Mammary epithelial cell (primary cell): ENCODE measurements around the gene OR8A1.
"Not testable (repeated sequence)": the region's sequence is repeated elsewhere in the genome, so short reads cannot be mapped to it uniquely, and the experiment has no call there.

ENCODE experiments used
- CTCF ChIP-seq, 2 donors: IDR thresholded peaks in 1 of 2; conservative IDR thresholded peaks in 1 of 2; 2 replicates each; pipeline ENCODE4 v1.5.1; 2011 to 2012; ENCODE audit warnings: inconsistent platforms in 2 of 2, low read length in 2 of 2, mild to moderate bottlenecking in 2 of 2, control low read depth in 1 of 2, low read depth in 1 of 2; ENCODE audit not compliant: insufficient read depth in 1 of 2; ENCODE audit errors: extremely low read depth in 1 of 2
- EZH2 ChIP-seq: IDR thresholded peaks from 2 replicates; pipeline ENCODE4 v1.6.1; 2012; ENCODE audit warnings: low read length, inconsistent platforms, borderline replicate concordance

GRCh38 chr11:124602723-124603122 lies 32.9 kb downstream of the OR8A1 start:
- TF ChIP-seq CTCF (conservative IDR thresholded peaks at IDR 0.05 in 1 of 2, IDR thresholded peaks at IDR 0.05 in 1 of 2; ENCODE audit: extremely low read depth in 1 of 2, insufficient read depth in 1 of 2, low read depth in 1 of 2, low read length in 2 of 2); EZH2: not testable (repeated sequence)
